Measurements from ENCODE around the gene PLAGL2.
A peak's percentile ranks its signal among the peaks of the same experiment; 100 is the strongest.

The PLAGL2 gene

GRCh38 chr20:32168184-32168910 is 39.2 kb downstream of the PLAGL2 start:
- no peaks in the 10 kb centered on the region for H3K9me3 Mint-ChIP-seq
- H3K4me1 Mint-ChIP-seq = peaks cover 33% of the 10 kb centered on the region
- peak; percentile 30 for DNase-seq
- peaks cover under 1% of the 10 kb centered on the region for H3K27me3 Mint-ChIP-seq (ENCODE audit: low read depth, poor library complexity)
- H3K36me3 Mint-ChIP-seq (ENCODE audit: low read depth) = peaks cover 19% of the 10 kb centered on the region
- H3K4me3 Mint-ChIP-seq = no peak overlapping the region
- no peak overlapping the region for H3K27ac Mint-ChIP-seq
- TF ChIP-seq CTCF (IDR thresholded peaks at IDR 0.05) = no peak

- H3K27me3 Mint-ChIP-seq (ENCODE audit: low read depth, poor library complexity) = peaks cover 2% of the 10 kb centered on the region
- H3K27ac Mint-ChIP-seq = peak overlapping the region; percentile 34
- H3K4me1 Mint-ChIP-seq = peaks cover 33% of the 10 kb centered on the region
- no peaks in the 10 kb centered on the region for H3K9me3 Mint-ChIP-seq
- no peak overlapping the region for H3K4me3 Mint-ChIP-seq
- no peak for TF ChIP-seq CTCF (IDR thresholded peaks at IDR 0.05)
- no peak for DNase-seq
- peaks cover 23% of the 10 kb centered on the region for H3K36me3 Mint-ChIP-seq (ENCODE audit: low read depth)
These were observed 40.0 kb downstream of the PLAGL2 start for GRCh38 chr20:32167552-32167951.

- no peak for DNase-seq
- Mint-ChIP-seq H3K9me3 (no peaks in the 10 kb centered on the region), H3K27ac (peak overlapping the region; percentile 91), H3K4me3 (no peak overlapping the region), H3K27me3 (ENCODE audit: low read depth, poor library complexity) (peaks cover 2% of the 10 kb centered on the region), H3K4me1 (peaks cover 33% of the 10 kb centered on the region), H3K36me3 (ENCODE audit: low read depth) (peaks cover 38% of the 10 kb centered on the region)
- no peak for TF ChIP-seq CTCF (IDR thresholded peaks at IDR 0.05)
These were observed 41.6 kb downstream of the PLAGL2 start for GRCh38 chr20:32165836-32166545.

GRCh38 chr20:32164984-32165735 is 42.4 kb downstream of the PLAGL2 start:
- H3K36me3 Mint-ChIP-seq (ENCODE audit: low read depth) = peaks cover 43% of the 10 kb centered on the region
- H3K4me3 Mint-ChIP-seq = no peak overlapping the region
- H3K27me3 Mint-ChIP-seq (ENCODE audit: low read depth, poor library complexity) = peaks cover 2% of the 10 kb centered on the region
- peak overlapping the region; percentile 83 for H3K27ac Mint-ChIP-seq
- H3K9me3 Mint-ChIP-seq = no peaks in the 10 kb centered on the region
- DNase-seq = no peak
- H3K4me1 Mint-ChIP-seq = peaks cover 29% of the 10 kb centered on the region
- TF ChIP-seq CTCF (IDR thresholded peaks at IDR 0.05) = no peak

- no peak for DNase-seq
- peaks cover 2% of the 10 kb centered on the region for H3K27me3 Mint-ChIP-seq (ENCODE audit: low read depth, poor library complexity)
- H3K9me3 Mint-ChIP-seq = no peaks in the 10 kb centered on the region
- H3K4me1 Mint-ChIP-seq = peaks cover 21% of the 10 kb centered on the region
- H3K4me3 Mint-ChIP-seq = no peak overlapping the region
- H3K27ac Mint-ChIP-seq = no peak overlapping the region
- no peak for TF ChIP-seq CTCF (IDR thresholded peaks at IDR 0.05)
- H3K36me3 Mint-ChIP-seq (ENCODE audit: low read depth) = peaks cover 55% of the 10 kb centered on the region
These were observed 43.6 kb downstream of the PLAGL2 start for GRCh38 chr20:32163951-32164350.
